ENCODE results near the gene PAK5. TPM values are rescaled to one million over a fixed set of nuclear protein-coding genes. Genes with fewer than 3 reads are reported as not detected.

Gene PAK5
- total and polyA plus RNA-seq, 2 of the 13 experiments (the other 11 are each of a cell fraction or from before 2014, with no cell fraction given), result not detected

DNA sequence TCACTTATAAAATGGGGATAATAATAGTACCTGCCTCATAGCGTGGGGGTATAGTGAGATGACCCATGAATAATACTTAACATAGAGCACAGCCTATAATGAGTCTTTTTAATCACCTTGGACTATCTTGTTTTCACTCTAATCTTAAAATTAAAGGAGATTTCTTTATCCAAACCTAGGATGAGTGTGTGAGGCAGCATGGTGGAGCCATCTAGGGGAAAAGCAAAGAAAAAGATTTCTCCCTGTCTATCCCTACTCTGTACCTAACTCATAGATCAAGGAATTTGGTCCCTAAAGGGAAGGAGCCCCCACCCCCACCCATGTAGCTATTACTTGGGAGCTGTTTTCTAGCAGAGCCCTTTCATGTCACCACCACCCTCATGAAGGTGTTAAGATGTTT is 45.2 kb upstream of the PAK5 start:
- DNase-seq (ENCODE audit: low spot score), result no peak
- Histone ChIP-seq H4K20me1 (ENCODE audit: insufficient read depth, low read length) (no peaks in the 10 kb centered on the region), H3K4me3 (replicated peaks in 1 of 3; ENCODE audit: insufficient read depth in 1 of 3, low read depth in 2 of 3, low read length in 3 of 3) (no peak overlapping the region), H3K79me2 (ENCODE audit: insufficient read depth, low read length) (no peaks in the 10 kb centered on the region), H2AFZ (ENCODE audit: low read length) (no peak overlapping the region), H3K36me3 (replicated peaks in 1 of 2; ENCODE audit: control insufficient read depth in 1 of 2, insufficient read depth in 2 of 2, low read length in 2 of 2) (no peaks in the 10 kb centered on the region), H3K9me3 (ENCODE audit: low read length) (no peaks in the 10 kb centered on the region), H3K4me2 (ENCODE audit: low read depth, low read length) (no peak overlapping the region), H3K27ac (ENCODE audit: extremely low read length, insufficient read depth, low read length) (no peak overlapping the region), H3K9ac (ENCODE audit: insufficient read depth, low read depth, low read length) (no peak overlapping the region), H3K27me3 (ENCODE audit: control insufficient read depth in 1 of 2, insufficient read depth in 2 of 2, low read length in 2 of 2) (no peaks in the 10 kb centered on the region), H3K4me1 (ENCODE audit: insufficient read depth, low read length) (no peaks in the 10 kb centered on the region)
- BruUV-seq (replicated peaks), result no TSS peak
- no peak for FAIRE-seq
- intact Hi-C loops (cut with micrococcal nuclease; ENCODE audit: unreplicated experiment), result loop anchor here (1.0 to 10.0 kb wide), 2 partner anchors 49 to 267 kb away; partner anchors contain the start of gene PAK5
- TF ChIP-seq ELF3 (CRISPR knock-in tag; IDR thresholded peaks at IDR 0.05) (no peak), STAG1 (CRISPR knock-in tag; IDR thresholded peaks at IDR 0.05) (peak; percentile 40; the same call in 1 of the 2 replicates)
- peak; percentile 86 for ATAC-seq
- ChIA-PET POLR2A (no interaction called here), CTCF (ENCODE audit: low intra/inter-chr PET ratio, low total read pairs) (interaction anchor here (2.0 kb wide), 1 partner anchor 267 kb away, joined by 12 read pairs; no protein-coding TSS in a partner anchor)
- in situ Hi-C loops (cut with HindIII; ENCODE audit: extremely low pct_ligation_motif_present, low pct_unique_long_range_greater_than_20kb), result no loop called here
- WGBS (ENCODE audit: low lambda C conversion rate), result 0% methylated on average over 1 of the region's 1 CpG

DNA sequence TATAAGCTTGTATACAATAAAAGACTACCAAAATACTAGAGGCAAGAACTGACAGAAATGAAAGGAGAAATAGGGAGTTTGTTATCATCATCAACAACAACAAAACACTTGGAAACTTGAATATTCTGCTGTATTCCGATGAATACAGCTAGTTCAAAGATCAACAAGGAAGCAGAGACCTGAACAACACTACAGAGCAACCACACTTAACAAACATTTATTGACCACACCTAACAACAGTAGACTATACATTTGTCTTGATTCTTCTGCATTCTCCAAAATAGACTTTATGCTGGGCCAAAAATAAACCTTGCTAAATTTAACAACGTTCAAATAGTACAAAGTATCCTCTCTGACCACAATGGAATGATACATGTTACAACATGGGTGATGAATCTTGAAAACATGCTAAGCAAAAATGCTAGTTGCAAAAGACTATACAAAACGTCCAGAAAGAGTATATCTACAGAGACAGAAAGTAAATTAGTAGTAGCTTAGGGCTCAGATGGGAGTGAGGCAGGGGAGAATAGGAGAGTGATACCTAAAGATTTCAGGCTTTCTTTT is 39.1 kb upstream of the PAK5 start:
- no TSS peak for BruUV-seq (replicated peaks)
- Histone ChIP-seq H4K20me1 (ENCODE audit: insufficient read depth, low read length) (no peaks in the 10 kb centered on the region), H3K27ac (ENCODE audit: extremely low read length, insufficient read depth, low read length) (no peak overlapping the region), H3K9me3 (ENCODE audit: low read length) (no peaks in the 10 kb centered on the region), H3K36me3 (replicated peaks in 1 of 2; ENCODE audit: control insufficient read depth in 1 of 2, insufficient read depth in 2 of 2, low read length in 2 of 2) (no peaks in the 10 kb centered on the region), H3K27me3 (ENCODE audit: control insufficient read depth in 1 of 2, insufficient read depth in 2 of 2, low read length in 2 of 2) (no peaks in the 10 kb centered on the region), H3K9ac (ENCODE audit: insufficient read depth, low read depth, low read length) (no peak overlapping the region), H3K4me2 (ENCODE audit: low read depth, low read length) (no peak overlapping the region), H3K4me1 (ENCODE audit: insufficient read depth, low read length) (no peaks in the 10 kb centered on the region), H2AFZ (ENCODE audit: low read length) (no peak overlapping the region), H3K79me2 (ENCODE audit: insufficient read depth, low read length) (no peaks in the 10 kb centered on the region), H3K4me3 (replicated peaks in 1 of 3; ENCODE audit: insufficient read depth in 1 of 3, low read depth in 2 of 3, low read length in 3 of 3) (no peak overlapping the region)
- WGBS (ENCODE audit: low lambda C conversion rate), result 0% methylated on average over 3 of the region's 3 CpGs
- no peak for DNase-seq (ENCODE audit: low spot score)
- CTCF ChIA-PET (ENCODE audit: low intra/inter-chr PET ratio, low total read pairs), result no interaction called here
- POLR2A ChIA-PET, result no interaction called here
- peak; percentile 8 for FAIRE-seq
- TF ChIP-seq ZMYM3 (CRISPR knock-in tag; IDR thresholded peaks at IDR 0.05), result no peak
- TF ChIP-seq BRD4 (CRISPR knock-in tag; IDR thresholded peaks at IDR 0.05), result no peak
- no peak for TF ChIP-seq ZNF607 (CRISPR knock-in tag; IDR thresholded peaks at IDR 0.05; ENCODE audit: borderline replicate concordance)
- in situ Hi-C loops (cut with HindIII; ENCODE audit: extremely low pct_ligation_motif_present, low pct_unique_long_range_greater_than_20kb) (no loop called here), intact Hi-C loops (cut with micrococcal nuclease; ENCODE audit: unreplicated experiment) (no loop called here)
- ATAC-seq, result no peak
